Measurements from ENCODE around the gene CASKIN2. TPM values are rescaled to one million over a fixed set of nuclear protein-coding genes. Genes with fewer than 3 reads are reported as not detected.
A peak's percentile ranks its signal among the peaks of the same experiment; 100 is the strongest.

CASKIN2 gene
- total RNA-seq, 6 donors from 2014 or later: 24.1 to 113 (median 48.5) TPM

- Histone ChIP-seq H3K9me3 (no peaks in the 10 kb centered on the region), H3K27me3 (peaks cover 0 to 5% (median 0%) of the 10 kb centered on the region in 4 donors), H3K36me3 (peaks cover 0 to 43% (median 11%) of the 10 kb centered on the region in 4 donors), H3K4me3 (peak overlapping the region; percentile 39 to 100 (median 91)), H3K27ac (peak overlapping the region; percentile 89 to 92 (median 91)), H3K4me1 (peaks cover 30 to 83% (median 55%) of the 10 kb centered on the region in 4 donors)
- ATAC-seq (ENCODE audit: low FRiP score in 2 of 2) (no peak), DNase-seq (peak in 1 of 2 donors; percentile 94)
- WGBS, 2 donors: 33 to 44% methylated on average over 6 to 13 of the region's 13 CpGs
- peak in 1 of 6 experiments; percentile 20 for TF ChIP-seq CTCF (IDR thresholded peaks at IDR 0.05)
- peak in 2 of 4 donors; percentile 27 to 44 for TF ChIP-seq POLR2A (IDR thresholded peaks at IDR 0.05)
- peak in 1 of 4 donors; percentile 48 for TF ChIP-seq EP300 (IDR thresholded peaks at IDR 0.05)
- peak; percentile 60 to 68 for TF ChIP-seq POLR2AphosphoS5 (IDR thresholded peaks at IDR 0.05)
These were observed 3.4 kb downstream of the CASKIN2 start for GRCh38 chr17:75511610-75512575.

GRCh38 chr17:75511270-75511609 is 4.1 kb downstream of the CASKIN2 start:
- peaks cover 0 to 49% (median 17%) of the 10 kb centered on the region in 4 donors for H3K36me3 ChIP-seq
- H3K27me3 ChIP-seq: peaks cover 0 to 5% (median 0%) of the 10 kb centered on the region in 4 donors
- peak overlapping the region in 3 of 4 donors; percentile 90 to 100 (median 92) for H3K4me3 ChIP-seq
- TF ChIP-seq CTCF (IDR thresholded peaks at IDR 0.05): no peak
- no peak for TF ChIP-seq POLR2A (IDR thresholded peaks at IDR 0.05)
- no peak for TF ChIP-seq EP300 (IDR thresholded peaks at IDR 0.05)
- TF ChIP-seq POLR2AphosphoS5 (IDR thresholded peaks at IDR 0.05): no peak
- no peaks in the 10 kb centered on the region for H3K9me3 ChIP-seq
- H3K4me1 ChIP-seq: peaks cover 29 to 79% (median 54%) of the 10 kb centered on the region in 4 donors
- peak overlapping the region; percentile 89 to 92 (median 91) for H3K27ac ChIP-seq
- 66 to 67% methylated on average over 4 of the region's 4 CpGs for WGBS, 2 donors
- DNase-seq (no peak), ATAC-seq (ENCODE audit: low FRiP score in 2 of 2) (no peak)

GRCh38 chr17:75509528-75510258 is 5.6 kb downstream of the CASKIN2 start:
- TF ChIP-seq EP300 (IDR thresholded peaks at IDR 0.05): peak; percentile 71 to 93 (median 87)
- TF ChIP-seq POLR2A (IDR thresholded peaks at IDR 0.05): peak in 2 of 4 donors; percentile 30 to 63
- TF ChIP-seq POLR2AphosphoS5 (IDR thresholded peaks at IDR 0.05): peak; percentile 91 to 94
- TF ChIP-seq CTCF (IDR thresholded peaks at IDR 0.05): peak in 1 of 6 experiments; percentile 15
- no peaks in the 10 kb centered on the region for H3K9me3 ChIP-seq
- H3K27ac ChIP-seq: peak overlapping the region; percentile 89 to 94 (median 91)
- WGBS, 2 donors: 59 to 70% methylated on average over 7 to 19 of the region's 19 CpGs
- DNase-seq: peak in 1 of 2 donors; percentile 63
- H3K4me1 ChIP-seq: peaks cover 25 to 73% (median 54%) of the 10 kb centered on the region in 4 donors
- peak overlapping the region; percentile 22 to 100 (median 26) for H3K4me3 ChIP-seq
- H3K27me3 ChIP-seq: no peaks in the 10 kb centered on the region
- peaks cover 0 to 65% (median 24%) of the 10 kb centered on the region in 4 donors for H3K36me3 ChIP-seq
- ATAC-seq (ENCODE audit: low FRiP score in 2 of 2): peak in 1 of 2 donors; percentile 24

- TF ChIP-seq CTCF (IDR thresholded peaks at IDR 0.05) (no peak), EP300 (IDR thresholded peaks at IDR 0.05) (no peak), POLR2A (IDR thresholded peaks at IDR 0.05) (no peak), POLR2AphosphoS5 (IDR thresholded peaks at IDR 0.05) (no peak)
- WGBS, 2 donors: 40 to 47% methylated on average over 3 to 5 of the region's 5 CpGs
- Histone ChIP-seq H3K27me3 (no peaks in the 10 kb centered on the region), H3K27ac (peak overlapping the region; percentile 80 to 94 (median 87)), H3K9me3 (no peaks in the 10 kb centered on the region), H3K4me1 (peaks cover 25 to 73% (median 50%) of the 10 kb centered on the region in 4 donors), H3K4me3 (peak overlapping the region in 3 of 4 donors; percentile 25 to 41 (median 26)), H3K36me3 (peaks cover 0 to 69% (median 32%) of the 10 kb centered on the region in 4 donors)
- ATAC-seq (ENCODE audit: low FRiP score in 2 of 2): no peak
- DNase-seq: no peak
These were observed 6.4 kb downstream of the CASKIN2 start for GRCh38 chr17:75508931-75509361.

Measured in upper lobe of left lung (tissue), 6 donors.